Measurements from ENCODE around the gene NANS. TPM values are rescaled to one million over a fixed set of nuclear protein-coding genes. Genes with fewer than 3 reads are reported as not detected.

Gene NANS
- total and polyA plus RNA-seq, 2 of the 13 experiments (the other 11 are each of a cell fraction or from before 2014, with no cell fraction given), result 86.9 to 203 TPM

GRCh38 chr9:98022447-98022846 is 34.1 kb upstream of the NANS start:
- no peak overlapping the region for H3K4me2 ChIP-seq (ENCODE audit: low read depth, low read length)
- no peak for ATAC-seq
- no peaks in the 10 kb centered on the region for H3K79me2 ChIP-seq (ENCODE audit: insufficient read depth, low read length)
- in situ Hi-C loops (cut with HindIII; ENCODE audit: extremely low pct_ligation_motif_present, low pct_unique_long_range_greater_than_20kb) (no loop called here), intact Hi-C loops (cut with micrococcal nuclease; ENCODE audit: unreplicated experiment) (no loop called here)
- no peak for FAIRE-seq
- no peaks in the 10 kb centered on the region for H3K4me1 ChIP-seq (ENCODE audit: insufficient read depth, low read length)
- BruUV-seq (replicated peaks), result no TSS peak
- H3K4me3 ChIP-seq (replicated peaks in 1 of 3; ENCODE audit: insufficient read depth in 1 of 3, low read depth in 2 of 3, low read length in 3 of 3), result no peak overlapping the region
- ChIA-PET CTCF (ENCODE audit: low intra/inter-chr PET ratio, low total read pairs) (no interaction called here), POLR2A (no interaction called here)
- no peak overlapping the region for H3K9ac ChIP-seq (ENCODE audit: insufficient read depth, low read depth, low read length)
- H3K9me3 ChIP-seq (ENCODE audit: low read length), result no peaks in the 10 kb centered on the region
- DNase-seq (ENCODE audit: low spot score), result no peak
- no peaks in the 10 kb centered on the region for H3K27me3 ChIP-seq (ENCODE audit: control insufficient read depth in 1 of 2, insufficient read depth in 2 of 2, low read length in 2 of 2)
- TF ChIP-seq ZBTB20 (CRISPR knock-in tag; IDR thresholded peaks at IDR 0.05; ENCODE audit: borderline replicate concordance, low read depth) (no peak), ZNF766 (CRISPR knock-in tag; IDR thresholded peaks at IDR 0.05; ENCODE audit: borderline replicate concordance) (no peak), PHF21A (CRISPR knock-in tag; IDR thresholded peaks at IDR 0.05) (no peak), ZNF10 (CRISPR knock-in tag; IDR thresholded peaks at IDR 0.05; ENCODE audit: borderline replicate concordance, low read depth) (no peak), ZNF547 (CRISPR knock-in tag; IDR thresholded peaks at IDR 0.05) (no peak), REL (CRISPR knock-in tag; conservative IDR thresholded peaks at IDR 0.05) (no peak), MLX (CRISPR knock-in tag; IDR thresholded peaks at IDR 0.05) (no peak), HOMEZ (CRISPR knock-in tag; IDR thresholded peaks at IDR 0.05; ENCODE audit: low read depth) (no peak), BORCS8-MEF2B (CRISPR knock-in tag; IDR thresholded peaks at IDR 0.05) (no peak), HNRNPL (IDR thresholded peaks at IDR 0.05; ENCODE audit: low read depth, low read length) (no peak), NKX3-1 (CRISPR knock-in tag; IDR thresholded peaks at IDR 0.05) (no peak), TCF7L2 (IDR thresholded peaks at IDR 0.05; ENCODE audit: low read depth, low read length) (no peak), ZSCAN31 (CRISPR knock-in tag; IDR thresholded peaks at IDR 0.05; ENCODE audit: low read depth) (no peak), ZNF414 (CRISPR knock-in tag; IDR thresholded peaks at IDR 0.05) (no peak)
- WGBS (ENCODE audit: low lambda C conversion rate), result 91% methylated on average over 8 of the region's 8 CpGs
- H4K20me1 ChIP-seq (ENCODE audit: insufficient read depth, low read length), result no peaks in the 10 kb centered on the region
- H3K36me3 ChIP-seq (replicated peaks in 1 of 2; ENCODE audit: control insufficient read depth in 1 of 2, insufficient read depth in 2 of 2, low read length in 2 of 2), result peaks cover 8 to 18% of the 10 kb centered on the region in 2 experiments
- no peak overlapping the region for H3K27ac ChIP-seq (ENCODE audit: extremely low read length, insufficient read depth, low read length)
- H2AFZ ChIP-seq (ENCODE audit: low read length), result no peak overlapping the region

All from HepG2 (cell line).